Kidney epithelial cell (primary cell): ENCODE data around the gene VOPP1. TPM values are rescaled to one million over a fixed set of nuclear protein-coding genes. Genes with fewer than 3 reads are reported as not detected.

Source experiments
- DNase-seq: peaks from one replicate; pipeline ENCODE4 v3.0.0-alpha.2; 2010; ENCODE audit warnings: low read depth
- H3K27me3 ChIP-seq: 2 replicates; pipeline ENCODE4 v1.6.0; 2011; ENCODE audit warnings: low read length; ENCODE audit not compliant: control insufficient read depth, insufficient read depth
- H3K36me3 ChIP-seq: 2 replicates; pipeline ENCODE4 v1.5.1; 2011; ENCODE audit warnings: low read length; ENCODE audit not compliant: control insufficient read depth, insufficient read depth
- H3K4me3 ChIP-seq: 2 replicates; pipeline ENCODE4 v1.5.1; 2011; ENCODE audit warnings: low read depth, mild to moderate bottlenecking, control low read depth, low read length
- CTCF ChIP-seq: IDR thresholded peaks from 2 replicates; pipeline ENCODE4 v1.5.1; 2011; ENCODE audit warnings: mild to moderate bottlenecking, moderate library complexity, low read length, control low read depth, inconsistent platforms; ENCODE audit not compliant: insufficient read depth, poor library complexity, severe bottlenecking
- total RNA-seq: library from RNA; depleted of rRNA; stranded (reverse); fragments of >200 nt; gene quantifications from 2 replicates; pipeline ENCODE4 v1.2.3, GENCODE V29; 2015

The VOPP1 gene
- total RNA-seq, 1 donor from 2014 or later, result 118 TPM

GRCh38 chr7:55452971-55453370, 119.3 kb downstream of the VOPP1 start:
- no peak for DNase-seq
- TF ChIP-seq CTCF, result no peak
- Histone ChIP-seq H3K27me3 (peaks cover 7% of the 10 kb centered on the region), H3K4me3 (no peak overlapping the region), H3K36me3 (no peaks in the 10 kb centered on the region)

DNA sequence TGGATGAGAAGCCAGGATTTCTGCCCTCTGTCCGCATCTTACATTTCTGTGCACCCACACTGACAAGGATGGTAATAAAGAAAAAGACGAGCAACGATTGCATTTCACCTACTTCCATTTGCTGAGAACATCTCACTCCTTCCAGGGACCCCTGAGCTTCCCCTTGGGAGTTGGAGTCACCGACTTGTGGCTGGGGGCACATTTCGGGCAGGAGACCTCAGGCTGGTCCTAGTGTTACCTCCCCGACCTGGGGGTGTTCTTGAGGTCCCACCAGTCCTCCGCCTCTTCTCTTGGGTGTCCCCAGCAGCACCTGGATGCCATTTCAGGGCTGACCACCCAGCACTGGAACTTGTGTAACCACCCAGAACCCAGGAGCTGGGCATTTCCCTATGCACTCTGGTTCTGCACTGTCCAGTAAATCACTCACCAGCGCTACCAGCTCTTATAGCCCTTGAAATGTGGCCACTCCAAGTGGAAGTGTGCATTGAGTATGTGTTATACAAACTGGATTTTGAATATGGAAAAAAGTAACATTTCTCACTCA, 122.2 kb downstream of the VOPP1 start:
- H3K4me3 ChIP-seq, result no peak overlapping the region
- H3K36me3 ChIP-seq, result no peaks in the 10 kb centered on the region
- H3K27me3 ChIP-seq, result peaks cover 7% of the 10 kb centered on the region
- no peak for TF ChIP-seq CTCF
- no peak for DNase-seq

DNA sequence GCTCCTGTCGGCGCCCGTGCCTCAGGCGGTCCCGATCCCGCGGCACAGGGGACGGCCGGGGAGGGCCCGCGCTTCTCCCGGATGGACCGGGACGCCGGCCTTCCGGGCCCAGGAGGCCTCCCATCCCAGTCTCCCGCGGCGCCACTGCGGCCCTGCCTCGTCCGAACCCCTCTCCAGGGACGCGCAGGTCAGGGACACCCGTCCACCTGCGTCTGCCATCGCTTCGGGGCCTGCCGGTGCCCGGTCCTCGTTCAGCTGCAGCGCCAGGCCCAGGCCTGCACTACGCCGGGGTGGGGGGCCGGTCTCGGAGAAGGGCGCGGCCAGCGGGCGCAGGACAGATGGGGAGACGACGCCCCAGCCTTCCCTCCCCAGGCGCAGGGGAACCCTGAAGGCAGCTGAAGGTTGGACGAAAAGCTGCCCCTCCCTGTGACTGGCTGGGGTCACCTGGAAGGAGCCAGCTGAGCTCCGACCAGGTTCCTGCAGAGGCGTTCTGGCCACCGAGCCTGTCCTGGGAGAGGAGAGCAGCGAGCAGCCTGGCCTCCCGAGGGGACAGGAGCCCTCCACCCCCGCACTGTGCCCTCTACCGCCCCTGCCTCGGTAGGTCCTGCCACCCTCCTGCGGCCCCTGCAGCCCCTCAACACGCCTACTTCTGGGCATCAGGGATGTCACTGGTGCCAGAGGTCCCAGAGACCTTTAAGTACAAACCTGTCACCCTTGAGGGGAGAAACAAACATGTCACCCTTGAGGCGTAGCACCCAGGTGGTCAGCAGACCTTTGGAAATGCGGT, 122.9 kb downstream of the VOPP1 start:
- peaks cover 7% of the 10 kb centered on the region for H3K27me3 ChIP-seq
- H3K36me3 ChIP-seq, result no peaks in the 10 kb centered on the region
- H3K4me3 ChIP-seq, result no peak overlapping the region
- no peak for DNase-seq
- no peak for TF ChIP-seq CTCF

GRCh38 chr7:55448526-55448925, 123.8 kb downstream of the VOPP1 start:
- Histone ChIP-seq H3K27me3 (peaks cover 7% of the 10 kb centered on the region), H3K4me3 (no peak overlapping the region), H3K36me3 (no peaks in the 10 kb centered on the region)
- DNase-seq, result no peak
- TF ChIP-seq CTCF, result no peak

- H3K27me3 ChIP-seq, result peaks cover 7% of the 10 kb centered on the region
- DNase-seq, result no peak
- no peak for TF ChIP-seq CTCF
- H3K4me3 ChIP-seq, result no peak overlapping the region
- no peaks in the 10 kb centered on the region for H3K36me3 ChIP-seq
Measured at GRCh38 chr7:55444786-55445185, 127.5 kb downstream of the VOPP1 start.
